ENCODE data around the gene CHRNB1. TPM values are rescaled to one million over a fixed set of nuclear protein-coding genes. Genes with fewer than 3 reads are reported as not detected.
A peak's percentile ranks its signal among the peaks of the same experiment; 100 is the strongest.

The CHRNB1 gene
- total RNA-seq, 1 donor from 2014 or later: 11.8 TPM

DNA sequence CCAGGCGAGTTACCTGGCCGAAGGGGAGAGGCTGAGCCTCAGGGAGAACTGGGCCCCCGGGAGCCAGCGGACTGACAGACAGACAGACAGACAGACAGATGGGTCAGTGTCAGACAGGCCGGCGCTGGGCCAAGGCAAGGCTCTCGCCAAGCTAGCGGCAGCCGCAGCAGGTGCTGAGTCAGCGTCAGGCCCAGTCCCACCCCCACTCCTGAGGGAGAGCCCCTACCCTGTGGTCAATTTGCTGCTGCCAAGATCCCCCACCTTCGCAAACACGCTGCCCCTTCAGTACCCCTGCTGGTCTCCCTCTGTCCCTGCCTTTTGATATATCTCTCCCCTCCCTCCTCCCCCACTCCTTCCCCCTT is 4.0 kb upstream of the CHRNB1 start:
- H3K4me1 Mint-ChIP-seq (ENCODE audit: unreplicated experiment): peaks cover 38% of the 10 kb centered on the region
- DNase-seq (ENCODE audit: low spot score): peak; percentile 39
- H3K27me3 Mint-ChIP-seq (ENCODE audit: unreplicated experiment): peaks cover 29% of the 10 kb centered on the region
- no peaks in the 10 kb centered on the region for H3K36me3 Mint-ChIP-seq (ENCODE audit: low read depth, unreplicated experiment)
- TF ChIP-seq, protein P1, sequence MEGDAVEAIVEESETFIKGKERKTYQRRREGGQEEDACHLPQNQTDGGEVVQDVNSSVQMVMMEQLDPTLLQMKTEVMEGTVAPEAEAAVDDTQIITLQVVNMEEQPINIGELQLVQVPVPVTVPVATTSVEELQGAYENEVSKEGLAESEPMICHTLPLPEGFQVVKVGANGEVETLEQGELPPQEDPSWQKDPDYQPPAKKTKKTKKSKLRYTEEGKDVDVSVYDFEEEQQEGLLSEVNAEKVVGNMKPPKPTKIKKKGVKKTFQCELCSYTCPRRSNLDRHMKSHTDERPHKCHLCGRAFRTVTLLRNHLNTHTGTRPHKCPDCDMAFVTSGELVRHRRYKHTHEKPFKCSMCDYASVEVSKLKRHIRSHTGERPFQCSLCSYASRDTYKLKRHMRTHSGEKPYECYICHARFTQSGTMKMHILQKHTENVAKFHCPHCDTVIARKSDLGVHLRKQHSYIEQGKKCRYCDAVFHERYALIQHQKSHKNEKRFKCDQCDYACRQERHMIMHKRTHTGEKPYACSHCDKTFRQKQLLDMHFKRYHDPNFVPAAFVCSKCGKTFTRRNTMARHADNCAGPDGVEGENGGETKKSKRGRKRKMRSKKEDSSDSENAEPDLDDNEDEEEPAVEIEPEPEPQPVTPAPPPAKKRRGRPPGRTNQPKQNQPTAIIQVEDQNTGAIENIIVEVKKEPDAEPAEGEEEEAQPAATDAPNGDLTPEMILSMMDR (IDR thresholded peaks at IDR 0.05; ENCODE audit: unreplicated experiment): no peak
- H3K27ac Mint-ChIP-seq (ENCODE audit: unreplicated experiment): no peak overlapping the region
- peak overlapping the region; percentile 92 for H3K4me3 Mint-ChIP-seq (ENCODE audit: unreplicated experiment)
- H3K9me3 Mint-ChIP-seq (ENCODE audit: unreplicated experiment): no peaks in the 10 kb centered on the region

DNA sequence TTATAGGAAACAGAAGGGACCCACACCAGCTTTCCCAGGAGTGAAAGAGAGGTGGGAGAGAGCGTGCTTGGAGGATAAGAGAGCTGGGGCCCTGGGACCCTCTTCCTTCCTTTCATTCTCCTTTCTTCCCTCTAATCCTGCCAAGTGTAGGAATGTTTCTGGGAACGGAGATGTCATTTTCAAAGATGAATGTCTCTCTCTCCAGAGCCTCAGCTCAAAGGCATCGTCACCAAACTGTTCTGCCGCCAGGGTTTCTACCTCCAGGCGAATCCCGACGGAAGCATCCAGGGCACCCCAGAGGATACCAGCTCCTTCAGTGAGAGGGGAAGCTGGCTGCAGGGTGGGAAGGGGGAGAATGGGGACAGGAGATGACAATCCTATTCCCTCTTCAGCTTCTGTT is 3.6 kb upstream of the CHRNB1 start:
- DNase-seq (ENCODE audit: low spot score): no peak
- H3K27me3 Mint-ChIP-seq (ENCODE audit: unreplicated experiment): peaks cover 28% of the 10 kb centered on the region
- H3K4me3 Mint-ChIP-seq (ENCODE audit: unreplicated experiment): peak overlapping the region; percentile 92
- no peak overlapping the region for H3K27ac Mint-ChIP-seq (ENCODE audit: unreplicated experiment)
- no peaks in the 10 kb centered on the region for H3K36me3 Mint-ChIP-seq (ENCODE audit: low read depth, unreplicated experiment)
- H3K9me3 Mint-ChIP-seq (ENCODE audit: unreplicated experiment): no peaks in the 10 kb centered on the region
- H3K4me1 Mint-ChIP-seq (ENCODE audit: unreplicated experiment): peaks cover 39% of the 10 kb centered on the region
- TF ChIP-seq, protein P1 (IDR thresholded peaks at IDR 0.05; ENCODE audit: unreplicated experiment): no peak

DNA sequence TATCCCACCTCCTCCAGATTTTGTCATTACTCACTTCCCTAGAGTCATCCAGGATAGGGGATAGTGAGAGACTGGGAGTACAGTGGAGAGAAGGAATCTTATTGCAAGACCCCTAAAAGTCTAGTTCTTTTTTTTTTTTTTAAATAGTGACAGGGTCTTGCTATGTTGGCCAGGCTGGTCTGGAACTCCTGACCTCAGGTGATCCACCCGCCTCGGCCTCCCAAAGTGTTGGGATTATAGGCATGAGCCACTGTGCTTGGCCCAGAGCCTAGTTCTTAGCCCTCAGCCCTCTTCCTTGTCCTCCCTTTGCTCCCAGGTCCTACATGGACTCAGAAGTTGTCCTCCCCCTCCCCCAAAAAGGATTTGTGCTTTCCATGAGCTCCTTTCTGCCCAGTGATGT is 2.7 kb upstream of the CHRNB1 start:
- Mint-ChIP-seq H3K4me3 (ENCODE audit: unreplicated experiment) (peak overlapping the region; percentile 92), H3K27ac (ENCODE audit: unreplicated experiment) (no peak overlapping the region), H3K27me3 (ENCODE audit: unreplicated experiment) (peaks cover 31% of the 10 kb centered on the region), H3K36me3 (ENCODE audit: low read depth, unreplicated experiment) (no peaks in the 10 kb centered on the region), H3K9me3 (ENCODE audit: unreplicated experiment) (no peaks in the 10 kb centered on the region), H3K4me1 (ENCODE audit: unreplicated experiment) (peaks cover 42% of the 10 kb centered on the region)
- TF ChIP-seq, protein P1 (IDR thresholded peaks at IDR 0.05; ENCODE audit: unreplicated experiment): no peak
- no peak for DNase-seq (ENCODE audit: low spot score)

DNA sequence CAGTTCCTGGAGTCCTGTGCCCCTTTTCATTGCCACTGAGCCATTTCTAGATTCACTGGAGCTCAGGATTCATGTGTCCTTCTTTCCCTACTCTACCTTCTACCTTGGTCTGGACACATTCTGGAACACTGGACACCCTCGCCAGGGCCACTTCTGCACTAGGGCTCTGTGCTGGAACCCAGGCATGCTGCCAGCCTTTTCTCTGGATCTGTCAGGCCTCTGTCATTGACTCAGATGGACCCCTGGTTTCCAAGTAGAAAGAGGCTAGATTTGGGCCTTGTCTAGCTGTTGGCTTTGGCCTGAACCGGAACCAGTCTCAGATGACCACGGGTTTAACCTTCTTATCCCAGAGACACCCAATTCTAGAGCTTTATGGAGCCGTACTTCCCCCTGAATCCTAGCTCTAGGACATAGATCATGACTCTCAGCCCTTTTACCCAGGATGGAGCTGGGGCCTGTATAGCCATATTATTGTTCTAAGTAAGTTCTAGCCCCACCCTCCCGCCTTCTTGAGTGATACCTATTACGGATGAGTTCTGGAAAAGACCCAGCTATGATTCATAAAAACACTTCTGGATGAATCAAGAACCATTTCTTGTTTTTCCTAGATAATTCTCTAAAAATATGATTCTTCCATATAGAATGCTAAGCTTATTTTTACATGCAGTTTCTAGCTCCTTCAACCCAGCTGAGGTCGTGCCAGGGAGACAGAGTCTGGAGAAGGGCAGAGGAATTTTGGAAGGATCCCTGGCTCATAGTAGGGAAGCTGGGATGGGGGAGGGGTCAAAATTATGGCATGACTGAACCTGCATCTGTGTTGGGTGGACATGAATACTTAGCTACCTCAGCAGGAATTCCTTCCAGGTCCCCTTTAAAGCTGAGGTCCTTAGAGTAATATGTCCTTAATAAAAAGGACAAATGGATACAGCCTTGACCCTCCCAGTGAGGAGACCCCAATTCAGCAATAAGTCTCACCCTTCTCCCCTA is 1.1 kb upstream of the CHRNB1 start:
- Mint-ChIP-seq H3K4me1 (ENCODE audit: unreplicated experiment) (peaks cover 35% of the 10 kb centered on the region), H3K9me3 (ENCODE audit: unreplicated experiment) (no peaks in the 10 kb centered on the region), H3K27me3 (ENCODE audit: unreplicated experiment) (peaks cover 24% of the 10 kb centered on the region), H3K4me3 (ENCODE audit: unreplicated experiment) (peak overlapping the region; percentile 65), H3K27ac (ENCODE audit: unreplicated experiment) (peak overlapping the region; percentile 48), H3K36me3 (ENCODE audit: low read depth, unreplicated experiment) (no peaks in the 10 kb centered on the region)
- no peak for DNase-seq (ENCODE audit: low spot score)
- TF ChIP-seq, protein P1 (IDR thresholded peaks at IDR 0.05; ENCODE audit: unreplicated experiment): no peak

DNA sequence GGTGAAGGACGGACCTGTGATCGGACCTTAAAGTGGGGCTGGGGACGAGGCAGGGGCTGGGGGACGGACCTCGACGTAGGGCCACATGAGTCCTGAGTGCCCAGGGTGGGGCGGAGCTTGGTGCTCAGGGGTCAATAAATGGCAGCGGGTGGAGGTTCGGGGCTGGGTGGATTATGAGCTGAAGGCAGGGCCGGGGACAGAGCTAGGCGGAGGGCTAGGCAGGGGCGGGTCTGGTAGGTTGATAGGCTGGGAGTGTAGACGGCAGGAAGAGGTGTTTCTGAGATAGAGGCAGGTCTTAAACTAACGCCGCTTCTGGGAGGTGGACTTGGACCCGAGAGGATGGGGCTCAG is 733 bp downstream of the CHRNB1 start:
- H3K9me3 Mint-ChIP-seq (ENCODE audit: unreplicated experiment): no peaks in the 10 kb centered on the region
- H3K4me3 Mint-ChIP-seq (ENCODE audit: unreplicated experiment): peak overlapping the region; percentile 89
- TF ChIP-seq, protein P1 (IDR thresholded peaks at IDR 0.05; ENCODE audit: unreplicated experiment): no peak
- no peaks in the 10 kb centered on the region for H3K36me3 Mint-ChIP-seq (ENCODE audit: low read depth, unreplicated experiment)
- no peak for DNase-seq (ENCODE audit: low spot score)
- peaks cover 31% of the 10 kb centered on the region for H3K4me1 Mint-ChIP-seq (ENCODE audit: unreplicated experiment)
- H3K27me3 Mint-ChIP-seq (ENCODE audit: unreplicated experiment): peaks cover 18% of the 10 kb centered on the region
- peak overlapping the region; percentile 24 for H3K27ac Mint-ChIP-seq (ENCODE audit: unreplicated experiment)

Measured in endothelial cell (in vitro differentiated cells).